Activated naive CD8-positive, alpha-beta T cell (primary cell): ENCODE results near the gene SERPINB3.
"Not testable (repeated sequence)": the region's sequence is repeated elsewhere in the genome, so short reads cannot be mapped to it uniquely, and the experiment has no call there.

Experiments used
- H3K27ac Mint-ChIP-seq: one replicate; pipeline ENCODE4 v1.8.0; 2021; ENCODE audit warnings: mixed read lengths
- H3K27me3 Mint-ChIP-seq: one replicate; pipeline ENCODE4 v1.8.0; 2021; ENCODE audit warnings: mixed read lengths
- H3K36me3 Mint-ChIP-seq: one replicate; pipeline ENCODE4 v1.8.0; 2021; ENCODE audit warnings: mixed read lengths
- H3K4me1 Mint-ChIP-seq: one replicate; pipeline ENCODE4 v1.8.0; 2021; ENCODE audit warnings: low read depth, mixed read lengths
- H3K4me3 Mint-ChIP-seq: one replicate; pipeline ENCODE4 v1.8.0; 2021; ENCODE audit warnings: mild to moderate bottlenecking, mixed read lengths
- H3K9me3 Mint-ChIP-seq: one replicate; pipeline ENCODE4 v1.8.0; 2021; ENCODE audit warnings: low read depth, mixed read lengths

The SERPINB3 gene

GRCh38 chr18:63677500-63678225 lies 16.0 kb upstream of the SERPINB3 start:
- Mint-ChIP-seq H3K36me3 (no peaks in the 10 kb centered on the region), H3K27ac (no peak overlapping the region), H3K4me3 (no peak overlapping the region), H3K27me3 (peaks cover 8% of the 10 kb centered on the region), H3K9me3 (peaks cover 6% of the 10 kb centered on the region), H3K4me1 (no peaks in the 10 kb centered on the region)

- H3K27me3 Mint-ChIP-seq = peaks cover 8% of the 10 kb centered on the region
- H3K36me3 Mint-ChIP-seq = no peaks in the 10 kb centered on the region
- no peak overlapping the region for H3K27ac Mint-ChIP-seq
- no peak overlapping the region for H3K4me3 Mint-ChIP-seq
- H3K9me3 Mint-ChIP-seq = peaks cover 8% of the 10 kb centered on the region
- no peaks in the 10 kb centered on the region for H3K4me1 Mint-ChIP-seq
These were observed 15.0 kb upstream of the SERPINB3 start for GRCh38 chr18:63676526-63677323.

DNA sequence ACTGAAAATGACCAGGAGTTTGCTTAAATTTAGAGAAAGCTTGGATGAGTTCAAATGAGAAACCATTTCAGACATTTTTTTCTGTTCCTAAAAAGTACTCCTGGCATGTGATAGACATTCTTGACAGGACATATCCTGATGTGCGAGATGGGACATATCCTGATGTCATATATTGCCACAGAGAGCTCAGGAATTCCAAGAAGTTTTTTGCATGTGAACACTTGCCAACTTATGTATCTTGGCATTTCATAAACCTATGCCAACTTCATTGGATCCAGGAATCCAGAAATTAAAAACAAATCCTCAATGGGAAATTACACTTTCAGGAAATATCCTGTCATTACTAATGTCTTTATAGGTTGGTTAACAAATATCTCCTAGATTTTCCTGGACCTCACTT lies 2.9 kb upstream of the SERPINB3 start:
- no peaks in the 10 kb centered on the region for H3K36me3 Mint-ChIP-seq
- no peak overlapping the region for H3K27ac Mint-ChIP-seq
- no peak overlapping the region for H3K4me3 Mint-ChIP-seq
- no peaks in the 10 kb centered on the region for H3K4me1 Mint-ChIP-seq
- H3K27me3 Mint-ChIP-seq = no peaks in the 10 kb centered on the region
- H3K9me3 Mint-ChIP-seq = peaks cover 7% of the 10 kb centered on the region

DNA sequence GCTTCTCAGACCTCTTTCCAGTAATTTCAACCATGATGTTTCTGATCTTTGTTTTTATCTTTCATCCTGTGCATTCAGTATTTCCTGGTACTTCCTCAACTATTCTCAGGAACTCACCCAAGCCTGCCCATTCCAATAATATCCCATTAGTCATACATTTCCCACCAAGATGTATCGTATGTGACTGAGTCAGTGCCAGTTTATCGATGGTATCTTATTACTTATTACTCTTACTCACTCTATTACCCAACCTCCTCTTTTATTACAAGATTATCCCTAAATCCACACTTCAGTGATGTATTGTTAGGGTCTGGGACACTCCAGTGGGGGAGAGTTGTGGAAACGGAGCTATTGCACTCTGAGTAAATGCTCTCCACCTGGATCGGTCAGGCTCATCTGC lies 2.8 kb downstream of the SERPINB3 start:
- not testable (repeated sequence) for H3K36me3 Mint-ChIP-seq, H3K4me1 Mint-ChIP-seq, H3K27ac Mint-ChIP-seq, H3K4me3 Mint-ChIP-seq, H3K9me3 Mint-ChIP-seq, H3K27me3 Mint-ChIP-seq

GRCh38 chr18:63650271-63650670 lies 11.4 kb downstream of the SERPINB3 start:
- H3K9me3 Mint-ChIP-seq, H3K4me1 Mint-ChIP-seq, H3K27me3 Mint-ChIP-seq, H3K36me3 Mint-ChIP-seq, H3K27ac Mint-ChIP-seq, H3K4me3 Mint-ChIP-seq: not testable (repeated sequence)

- no peaks in the 10 kb centered on the region for H3K4me1 Mint-ChIP-seq
- H3K9me3 Mint-ChIP-seq = no peaks in the 10 kb centered on the region
- no peak overlapping the region for H3K4me3 Mint-ChIP-seq
- peaks cover 3% of the 10 kb centered on the region for H3K27me3 Mint-ChIP-seq
- H3K27ac Mint-ChIP-seq = no peak overlapping the region
- no peaks in the 10 kb centered on the region for H3K36me3 Mint-ChIP-seq
These were observed 13.5 kb downstream of the SERPINB3 start for GRCh38 chr18:63648241-63648640.

- Mint-ChIP-seq H3K4me3 (no peak overlapping the region), H3K9me3 (no peaks in the 10 kb centered on the region), H3K36me3 (no peaks in the 10 kb centered on the region), H3K4me1 (no peaks in the 10 kb centered on the region), H3K27ac (no peak overlapping the region), H3K27me3 (peaks cover 2% of the 10 kb centered on the region)
These were observed 14.8 kb downstream of the SERPINB3 start for GRCh38 chr18:63646936-63647335.

DNA sequence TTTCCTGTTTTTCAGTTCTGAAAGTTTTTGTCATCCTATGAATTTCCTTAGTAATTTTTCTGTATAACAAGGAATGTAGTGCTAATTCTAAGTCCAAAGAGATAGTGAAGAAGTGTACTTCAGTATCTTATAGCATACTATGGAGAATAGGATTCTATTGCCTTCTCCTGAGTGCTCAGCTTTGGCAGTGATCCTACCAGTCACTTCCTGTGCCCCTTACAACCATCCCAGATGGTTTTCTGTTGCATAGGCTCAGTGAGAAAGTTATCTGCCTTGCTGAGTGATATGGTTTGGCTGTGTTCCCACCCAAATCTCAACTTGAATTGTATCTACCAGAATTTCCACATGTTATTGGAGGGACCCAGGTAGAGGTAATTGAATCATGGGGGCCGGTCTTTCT lies 17.0 kb downstream of the SERPINB3 start:
- H3K4me3 Mint-ChIP-seq, H3K4me1 Mint-ChIP-seq, H3K9me3 Mint-ChIP-seq, H3K27me3 Mint-ChIP-seq, H3K36me3 Mint-ChIP-seq, H3K27ac Mint-ChIP-seq: not testable (repeated sequence)

DNA sequence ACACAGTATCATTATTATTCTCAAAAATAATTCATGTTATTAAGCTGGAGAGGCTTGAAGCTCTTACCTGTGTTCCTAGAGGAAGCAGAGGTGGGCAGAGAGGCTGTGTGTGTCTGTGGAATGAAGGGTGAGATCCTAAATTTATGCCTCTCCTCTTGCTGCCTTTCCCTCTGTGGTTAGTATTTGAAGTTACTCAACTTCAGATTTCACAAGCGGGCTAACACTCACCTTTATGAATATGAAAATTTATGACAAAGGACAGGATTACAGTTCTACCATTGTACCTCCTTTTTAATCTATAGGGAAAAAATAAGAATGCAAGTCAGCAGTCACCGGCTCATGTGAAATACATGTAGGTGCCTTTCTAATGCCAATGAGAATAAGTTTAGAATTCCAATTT lies 17.6 kb downstream of the SERPINB3 start, which contains the start of gene SERPINB4:
SERPINB4 (minus strand) TSS at position 115 of the 400 bp plus-strand sequence. CDS start 679 bp downstream, outside the sequence.
- H3K27ac Mint-ChIP-seq, H3K9me3 Mint-ChIP-seq, H3K4me3 Mint-ChIP-seq, H3K4me1 Mint-ChIP-seq, H3K27me3 Mint-ChIP-seq, H3K36me3 Mint-ChIP-seq: not testable (repeated sequence)

DNA sequence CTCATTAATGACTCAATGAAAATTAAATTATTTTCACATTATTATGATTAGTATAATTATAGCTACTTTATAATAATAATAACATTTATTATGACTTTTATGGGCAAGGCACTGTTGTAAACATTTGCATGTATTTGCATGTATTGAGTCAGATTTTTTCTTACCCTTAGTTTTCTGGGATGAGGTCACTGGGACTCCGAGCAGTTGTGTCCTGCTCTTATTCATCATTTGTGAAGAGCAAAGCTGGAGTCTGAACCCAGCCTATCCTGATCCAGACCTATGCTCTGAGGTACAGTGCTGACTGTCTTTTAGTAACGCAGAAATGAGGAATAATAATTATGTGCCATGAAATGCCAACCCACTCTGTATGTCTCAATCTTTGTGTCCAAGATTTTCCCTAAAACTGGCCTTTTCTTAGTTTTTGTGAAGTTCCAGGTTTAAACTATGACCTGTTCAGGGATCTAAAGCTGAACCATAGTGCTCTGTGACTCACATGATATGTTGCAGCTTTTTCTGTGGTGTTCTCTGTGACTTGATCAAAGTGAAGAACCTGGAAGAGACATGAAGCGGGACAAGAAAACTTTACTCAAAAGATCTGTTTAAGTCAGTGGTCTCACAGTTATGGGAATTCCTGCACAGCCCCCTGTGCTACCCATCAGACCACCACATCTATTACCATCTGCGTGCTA lies 18.9 kb downstream of the SERPINB3 start:
- H3K27ac Mint-ChIP-seq, H3K27me3 Mint-ChIP-seq: not testable (repeated sequence)

GRCh38 chr18:63641157-63641680 lies 20.5 kb downstream of the SERPINB3 start:
- not testable (repeated sequence) for H3K9me3 Mint-ChIP-seq, H3K36me3 Mint-ChIP-seq, H3K4me1 Mint-ChIP-seq, H3K27ac Mint-ChIP-seq, H3K27me3 Mint-ChIP-seq, H3K4me3 Mint-ChIP-seq

More for the DNA sequence above, 18.9 kb downstream of the SERPINB3 start:
- H3K36me3 Mint-ChIP-seq, H3K4me3 Mint-ChIP-seq, H3K4me1 Mint-ChIP-seq, H3K9me3 Mint-ChIP-seq: not testable (repeated sequence)

- Mint-ChIP-seq H3K4me3 (no peak overlapping the region), H3K27ac (no peak overlapping the region), H3K27me3 (no peaks in the 10 kb centered on the region), H3K9me3 (peaks cover 4% of the 10 kb centered on the region), H3K36me3 (no peaks in the 10 kb centered on the region), H3K4me1 (no peaks in the 10 kb centered on the region)
These were observed 24.0 kb downstream of the SERPINB3 start for GRCh38 chr18:63637703-63638102.

- Mint-ChIP-seq H3K27ac (no peak overlapping the region), H3K9me3 (peaks cover 44% of the 10 kb centered on the region), H3K36me3 (peaks cover 3% of the 10 kb centered on the region), H3K27me3 (peaks cover 1% of the 10 kb centered on the region), H3K4me1 (no peaks in the 10 kb centered on the region), H3K4me3 (no peak overlapping the region)
These were observed 33.9 kb downstream of the SERPINB3 start for GRCh38 chr18:63627819-63628218.

- Mint-ChIP-seq H3K4me1 (no peaks in the 10 kb centered on the region), H3K27me3 (peaks cover 2% of the 10 kb centered on the region), H3K4me3 (no peak overlapping the region), H3K27ac (no peak overlapping the region), H3K36me3 (peaks cover 3% of the 10 kb centered on the region), H3K9me3 (peaks cover 37% of the 10 kb centered on the region)
These were observed 35.3 kb downstream of the SERPINB3 start for GRCh38 chr18:63626431-63626830.

GRCh38 chr18:63624863-63625262 lies 36.8 kb downstream of the SERPINB3 start:
- Mint-ChIP-seq H3K36me3 (peaks cover 3% of the 10 kb centered on the region), H3K27me3 (peaks cover 2% of the 10 kb centered on the region), H3K9me3 (peaks cover 37% of the 10 kb centered on the region), H3K4me1 (no peaks in the 10 kb centered on the region), H3K4me3 (no peak overlapping the region), H3K27ac (no peak overlapping the region)
